Measurements from ENCODE around the gene EEFSEC. TPM values are rescaled to one million over a fixed set of nuclear protein-coding genes. Genes with fewer than 3 reads are reported as not detected.

The EEFSEC gene
- total and polyA plus RNA-seq, 2 experiments from 2014 or later, result 10.1 to 16.2 TPM

DNA sequence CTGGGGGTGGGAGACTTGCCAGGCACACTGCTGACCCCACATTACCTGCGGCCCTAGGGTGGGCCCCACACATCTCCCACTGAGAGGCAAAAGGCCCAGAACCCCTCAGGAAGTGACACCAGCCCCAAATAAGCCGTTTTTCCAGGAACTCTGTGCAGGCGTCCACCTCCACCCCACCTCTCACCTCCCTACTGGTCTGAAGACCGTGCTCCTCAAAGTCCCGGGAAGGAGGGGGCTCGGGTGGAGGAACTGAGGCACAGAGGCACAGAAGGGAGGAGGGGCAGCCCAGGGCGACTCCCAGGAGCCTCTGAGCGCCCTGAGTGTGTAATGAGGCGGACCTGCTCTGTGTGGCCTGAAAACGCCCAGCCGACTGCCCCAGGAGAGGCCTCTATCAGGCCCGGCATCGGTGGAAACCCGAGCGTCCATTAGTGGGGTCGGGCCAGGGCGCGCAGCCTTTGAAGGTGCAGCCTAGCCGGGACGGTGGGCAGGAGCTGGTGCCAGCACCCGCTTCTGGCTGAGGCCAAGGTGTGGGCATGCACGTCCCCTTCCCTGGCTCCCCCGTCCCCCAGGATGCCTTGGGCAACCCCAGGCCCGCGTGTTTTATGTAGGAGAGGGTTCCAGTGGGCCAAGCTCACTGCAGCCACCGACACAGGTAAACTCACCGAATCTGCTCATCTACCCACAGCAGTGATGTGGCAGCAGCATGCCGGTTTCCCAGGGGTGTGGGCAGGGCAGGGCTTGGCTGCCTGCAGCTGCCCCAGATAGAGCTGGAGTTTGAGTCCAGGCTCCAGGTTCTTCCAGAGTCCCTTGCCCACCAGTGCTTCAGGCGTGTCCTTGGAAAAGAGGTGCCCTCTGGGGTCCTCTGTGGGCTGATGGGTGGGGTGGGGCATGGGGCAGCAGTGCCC lies 257.6 kb downstream of the EEFSEC start:
- H3K9me3 Mint-ChIP-seq, result no peaks in the 10 kb centered on the region; the same call in 2 of the 3 replicates

More for the DNA sequence above, 257.6 kb downstream of the EEFSEC start:
- Histone ChIP-seq H2AFZ (no peak overlapping the region), H3K4me3 (no peak overlapping the region), H3K36me3 (ENCODE audit: insufficient read depth) (no peaks in the 10 kb centered on the region), H3K4me2 (no peak overlapping the region), H4K20me1 (replicated peaks; ENCODE audit: insufficient read depth) (no peaks in the 10 kb centered on the region), H3K9me2 (ENCODE audit: insufficient read depth) (no peaks in the 10 kb centered on the region), H3K27ac (ENCODE audit: low read depth) (no peak overlapping the region), H3K4me1 (ENCODE audit: insufficient read depth) (peaks cover 12% of the 10 kb centered on the region), H3K79me2 (replicated peaks; ENCODE audit: insufficient read depth) (no peaks in the 10 kb centered on the region), H3F3A (replicated peaks; ENCODE audit: low read depth) (no peaks in the 10 kb centered on the region), H3K27me3 (ENCODE audit: insufficient read depth) (no peaks in the 10 kb centered on the region)
- H3K27me3 Mint-ChIP-seq (ENCODE audit: insufficient read depth, low read depth, poor library complexity), result peaks cover 29% of the 10 kb centered on the region
- no peaks in the 10 kb centered on the region; the same call in 2 of the 3 replicates for H3K36me3 Mint-ChIP-seq (ENCODE audit: low read depth)
- no peak overlapping the region for H3K27ac Mint-ChIP-seq
- ATAC-seq (no peak), DNase-seq (ENCODE audit: low spot score) (no peak)
- H3K4me3 Mint-ChIP-seq, result no peak overlapping the region
- peaks cover 34% of the 10 kb centered on the region for H3K4me1 Mint-ChIP-seq
- TF ChIP-seq, protein P1, sequence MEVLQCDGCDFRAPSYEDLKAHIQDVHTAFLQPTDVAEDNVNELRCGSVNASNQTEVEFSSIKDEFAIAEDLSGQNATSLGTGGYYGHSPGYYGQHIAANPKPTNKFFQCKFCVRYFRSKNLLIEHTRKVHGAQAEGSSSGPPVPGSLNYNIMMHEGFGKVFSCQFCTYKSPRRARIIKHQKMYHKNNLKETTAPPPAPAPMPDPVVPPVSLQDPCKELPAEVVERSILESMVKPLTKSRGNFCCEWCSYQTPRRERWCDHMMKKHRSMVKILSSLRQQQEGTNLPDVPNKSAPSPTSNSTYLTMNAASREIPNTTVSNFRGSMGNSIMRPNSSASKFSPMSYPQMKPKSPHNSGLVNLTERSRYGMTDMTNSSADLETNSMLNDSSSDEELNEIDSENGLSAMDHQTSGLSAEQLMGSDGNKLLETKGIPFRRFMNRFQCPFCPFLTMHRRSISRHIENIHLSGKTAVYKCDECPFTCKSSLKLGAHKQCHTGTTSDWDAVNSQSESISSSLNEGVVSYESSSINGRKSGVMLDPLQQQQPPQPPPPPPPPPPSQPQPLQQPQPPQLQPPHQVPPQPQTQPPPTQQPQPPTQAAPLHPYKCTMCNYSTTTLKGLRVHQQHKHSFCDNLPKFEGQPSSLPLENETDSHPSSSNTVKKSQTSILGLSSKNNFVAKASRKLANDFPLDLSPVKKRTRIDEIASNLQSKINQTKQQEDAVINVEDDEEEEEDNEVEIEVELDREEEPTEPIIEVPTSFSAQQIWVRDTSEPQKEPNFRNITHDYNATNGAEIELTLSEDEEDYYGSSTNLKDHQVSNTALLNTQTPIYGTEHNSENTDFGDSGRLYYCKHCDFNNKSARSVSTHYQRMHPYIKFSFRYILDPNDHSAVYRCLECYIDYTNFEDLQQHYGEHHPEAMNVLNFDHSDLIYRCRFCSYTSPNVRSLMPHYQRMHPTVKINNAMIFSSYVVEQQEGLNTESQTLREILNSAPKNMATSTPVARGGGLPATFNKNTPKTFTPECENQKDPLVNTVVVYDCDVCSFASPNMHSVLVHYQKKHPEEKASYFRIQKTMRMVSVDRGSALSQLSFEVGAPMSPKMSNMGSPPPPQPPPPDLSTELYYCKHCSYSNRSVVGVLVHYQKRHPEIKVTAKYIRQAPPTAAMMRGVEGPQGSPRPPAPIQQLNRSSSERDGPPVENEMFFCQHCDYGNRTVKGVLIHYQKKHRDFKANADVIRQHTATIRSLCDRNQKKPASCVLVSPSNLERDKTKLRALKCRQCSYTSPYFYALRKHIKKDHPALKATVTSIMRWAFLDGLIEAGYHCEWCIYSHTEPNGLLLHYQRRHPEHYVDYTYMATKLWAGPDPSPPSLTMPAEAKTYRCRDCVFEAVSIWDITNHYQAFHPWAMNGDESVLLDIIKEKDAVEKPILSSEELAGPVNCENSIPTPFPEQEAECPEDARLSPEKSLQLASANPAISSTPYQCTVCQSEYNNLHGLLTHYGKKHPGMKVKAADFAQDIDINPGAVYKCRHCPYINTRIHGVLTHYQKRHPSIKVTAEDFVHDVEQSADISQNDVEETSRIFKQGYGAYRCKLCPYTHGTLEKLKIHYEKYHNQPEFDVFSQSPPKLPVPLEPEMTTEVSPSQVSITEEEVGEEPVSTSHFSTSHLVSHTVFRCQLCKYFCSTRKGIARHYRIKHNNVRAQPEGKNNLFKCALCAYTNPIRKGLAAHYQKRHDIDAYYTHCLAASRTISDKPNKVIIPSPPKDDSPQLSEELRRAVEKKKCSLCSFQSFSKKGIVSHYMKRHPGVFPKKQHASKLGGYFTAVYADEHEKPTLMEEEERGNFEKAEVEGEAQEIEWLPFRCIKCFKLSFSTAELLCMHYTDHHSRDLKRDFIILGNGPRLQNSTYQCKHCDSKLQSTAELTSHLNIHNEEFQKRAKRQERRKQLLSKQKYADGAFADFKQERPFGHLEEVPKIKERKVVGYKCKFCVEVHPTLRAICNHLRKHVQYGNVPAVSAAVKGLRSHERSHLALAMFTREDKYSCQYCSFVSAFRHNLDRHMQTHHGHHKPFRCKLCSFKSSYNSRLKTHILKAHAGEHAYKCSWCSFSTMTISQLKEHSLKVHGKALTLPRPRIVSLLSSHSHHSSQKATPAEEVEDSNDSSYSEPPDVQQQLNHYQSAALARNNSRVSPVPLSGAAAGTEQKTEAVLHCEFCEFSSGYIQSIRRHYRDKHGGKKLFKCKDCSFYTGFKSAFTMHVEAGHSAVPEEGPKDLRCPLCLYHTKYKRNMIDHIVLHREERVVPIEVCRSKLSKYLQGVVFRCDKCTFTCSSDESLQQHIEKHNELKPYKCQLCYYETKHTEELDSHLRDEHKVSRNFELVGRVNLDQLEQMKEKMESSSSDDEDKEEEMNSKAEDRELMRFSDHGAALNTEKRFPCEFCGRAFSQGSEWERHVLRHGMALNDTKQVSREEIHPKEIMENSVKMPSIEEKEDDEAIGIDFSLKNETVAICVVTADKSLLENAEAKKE (CRISPR knock-in tag; IDR thresholded peaks at IDR 0.05), result no peak
- TF ChIP-seq STAT1 (IDR thresholded peaks at IDR 0.05; ENCODE audit: unreplicated experiment) (no peak), NANOG (IDR thresholded peaks at IDR 0.05; ENCODE audit: borderline replicate concordance) (no peak), EZH2 (IDR thresholded peaks at IDR 0.05; ENCODE audit: low read depth, unreplicated experiment) (no peak), EZH2phosphoT487 (IDR thresholded peaks at IDR 0.05; ENCODE audit: unreplicated experiment) (no peak)
- TF ChIP-seq, protein P2, sequence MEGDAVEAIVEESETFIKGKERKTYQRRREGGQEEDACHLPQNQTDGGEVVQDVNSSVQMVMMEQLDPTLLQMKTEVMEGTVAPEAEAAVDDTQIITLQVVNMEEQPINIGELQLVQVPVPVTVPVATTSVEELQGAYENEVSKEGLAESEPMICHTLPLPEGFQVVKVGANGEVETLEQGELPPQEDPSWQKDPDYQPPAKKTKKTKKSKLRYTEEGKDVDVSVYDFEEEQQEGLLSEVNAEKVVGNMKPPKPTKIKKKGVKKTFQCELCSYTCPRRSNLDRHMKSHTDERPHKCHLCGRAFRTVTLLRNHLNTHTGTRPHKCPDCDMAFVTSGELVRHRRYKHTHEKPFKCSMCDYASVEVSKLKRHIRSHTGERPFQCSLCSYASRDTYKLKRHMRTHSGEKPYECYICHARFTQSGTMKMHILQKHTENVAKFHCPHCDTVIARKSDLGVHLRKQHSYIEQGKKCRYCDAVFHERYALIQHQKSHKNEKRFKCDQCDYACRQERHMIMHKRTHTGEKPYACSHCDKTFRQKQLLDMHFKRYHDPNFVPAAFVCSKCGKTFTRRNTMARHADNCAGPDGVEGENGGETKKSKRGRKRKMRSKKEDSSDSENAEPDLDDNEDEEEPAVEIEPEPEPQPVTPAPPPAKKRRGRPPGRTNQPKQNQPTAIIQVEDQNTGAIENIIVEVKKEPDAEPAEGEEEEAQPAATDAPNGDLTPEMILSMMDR (conservative IDR thresholded peaks at IDR 0.05; ENCODE audit: low read depth in 2 of 2), result no peak
- TF ChIP-seq, protein P3, sequence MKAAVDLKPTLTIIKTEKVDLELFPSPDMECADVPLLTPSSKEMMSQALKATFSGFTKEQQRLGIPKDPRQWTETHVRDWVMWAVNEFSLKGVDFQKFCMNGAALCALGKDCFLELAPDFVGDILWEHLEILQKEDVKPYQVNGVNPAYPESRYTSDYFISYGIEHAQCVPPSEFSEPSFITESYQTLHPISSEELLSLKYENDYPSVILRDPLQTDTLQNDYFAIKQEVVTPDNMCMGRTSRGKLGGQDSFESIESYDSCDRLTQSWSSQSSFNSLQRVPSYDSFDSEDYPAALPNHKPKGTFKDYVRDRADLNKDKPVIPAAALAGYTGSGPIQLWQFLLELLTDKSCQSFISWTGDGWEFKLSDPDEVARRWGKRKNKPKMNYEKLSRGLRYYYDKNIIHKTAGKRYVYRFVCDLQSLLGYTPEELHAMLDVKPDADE (IDR thresholded peaks at IDR 0.05), result no peak
